H1 (cell line): Measurements from ENCODE around the gene GON4L. TPM values are rescaled to one million over a fixed set of nuclear protein-coding genes. Genes with fewer than 3 reads are reported as not detected.
"Not testable (repeated sequence)": the region's sequence is repeated elsewhere in the genome, so short reads cannot be mapped to it uniquely, and the experiment has no call there.

Source experiments
- CTCF ChIA-PET: fragments of 300-600 bp; sonication (Branson Sonifier 250); formaldehyde crosslinking; loops from one replicate; lab custom pipeline; 2021; ENCODE audit not compliant: partially characterized antibody; lab: Charles Lee
- POLR2A ChIA-PET: fragments of 300-600 bp; sonication (Branson Sonifier 250); formaldehyde crosslinking; loops from one replicate; lab custom pipeline; 2021; ENCODE audit warnings: inconsistent platforms; ENCODE audit not compliant: partially characterized antibody; lab: Charles Lee
- DNase-seq, 2 experiments: peaks; one replicate each; pipeline versions ENCODE4 v3.0.0 to v3.0.0-alpha.2; 2010 to 2022; ENCODE audit warnings: low spot score in 2 of 2, low read depth in 1 of 2, mixed read lengths in 1 of 2
- FAIRE-seq: peaks from 2 replicates; lab custom pipeline; 2011; peaks lifted over from hg19 to GRCh38; lab: Jason Lieb, UNC
- H2AFZ ChIP-seq: 2 replicates; pipeline ENCODE4 v1.8.1; 2012; ENCODE audit warnings: low read length, inconsistent platforms
- H2AK5ac ChIP-seq: 2 replicates; pipeline ENCODE4 v1.6.1; 2013; ENCODE audit warnings: low read depth, low read length
- H2BK120ac ChIP-seq: replicated peaks from 2 replicates; pipeline ENCODE3; 2013; ENCODE audit warnings: low read depth, low read length, inconsistent platforms
- H2BK12ac ChIP-seq: 2 replicates; pipeline ENCODE4 v1.6.1; 2013; ENCODE audit warnings: low read depth, low read length
- H2BK15ac ChIP-seq: 2 replicates; pipeline ENCODE4 v1.6.1; 2013; ENCODE audit warnings: low read length
- H2BK20ac ChIP-seq: 2 replicates; pipeline ENCODE4 v1.6.1; 2013; ENCODE audit warnings: low read length
- H2BK5ac ChIP-seq: 2 replicates; pipeline ENCODE4 v1.6.1; 2013; ENCODE audit warnings: low read depth, low read length
- H3K14ac ChIP-seq: 2 replicates; pipeline ENCODE4 v1.6.1; 2013; ENCODE audit warnings: inconsistent platforms; ENCODE audit not compliant: insufficient read length
- H3K18ac ChIP-seq: 2 replicates; pipeline ENCODE4 v1.6.1; 2013; ENCODE audit warnings: low read length; ENCODE audit errors: extremely low read depth
- H3K23ac ChIP-seq: 2 replicates; pipeline ENCODE4 v1.6.1; 2013; ENCODE audit warnings: inconsistent platforms; ENCODE audit not compliant: insufficient read length
- H3K23me2 ChIP-seq: 2 replicates; pipeline ENCODE4 v1.6.1; 2013; ENCODE audit warnings: low read depth, low read length
- H3K27ac ChIP-seq: 2 replicates; pipeline ENCODE4 v1.6.1; 2011; ENCODE audit warnings: low read depth, low read length, inconsistent platforms
- H3K27me3 ChIP-seq, 4 experiments: replicated peaks in 1 of 4; 1 replicate in 1 of 4; 2 replicates in 3 of 4; pipeline versions ENCODE4 v1.6.1 to v1.8.1; 2011 to 2013; ENCODE audit warnings: low read length in 3 of 4, mild to moderate bottlenecking in 3 of 4, inconsistent platforms in 2 of 4, mixed read lengths in 2 of 4, moderate library complexity in 1 of 4; ENCODE audit not compliant: control insufficient read depth in 3 of 4, insufficient read depth in 3 of 4; ENCODE audit errors: extremely low read depth in 1 of 4
- H3K36me3 ChIP-seq, 4 experiments: 2 replicates each; pipeline versions ENCODE4 v1.6.1 to v1.8.1; 2011 to 2013; ENCODE audit warnings: mild to moderate bottlenecking in 4 of 4, low read length in 3 of 4, moderate library complexity in 2 of 4, control low read depth in 1 of 4, inconsistent platforms in 1 of 4; ENCODE audit not compliant: insufficient read depth in 4 of 4, control insufficient read depth in 2 of 4
- H3K4ac ChIP-seq: replicated peaks from 2 replicates; pipeline ENCODE3; 2013; ENCODE audit warnings: low read length, low read depth, mixed read lengths, inconsistent platforms; ENCODE audit not compliant: insufficient read length
- H3K4me1 ChIP-seq, 4 experiments: replicated peaks in 1 of 4; 1 replicate in 1 of 4; 2 replicates in 3 of 4; pipeline versions ENCODE4 v1.6.1 to v1.8.1; 2011 to 2013; ENCODE audit warnings: low read length in 3 of 4, inconsistent platforms in 2 of 4, mixed read lengths in 1 of 4; ENCODE audit not compliant: insufficient read depth in 4 of 4, control insufficient read depth in 3 of 4
- H3K4me2 ChIP-seq, 2 experiments: 2 replicates each; pipeline versions ENCODE4 v1.6.1 to v1.8.1; 2011 to 2013; ENCODE audit warnings: low read depth in 2 of 2, low read length in 2 of 2, control low read depth in 1 of 2, inconsistent platforms in 1 of 2, mild to moderate bottlenecking in 1 of 2; ENCODE audit not compliant: insufficient read depth in 1 of 2
- H3K4me3 ChIP-seq, 4 experiments: fragments of 200-600, 300-600 bp in 1 of 4; sonication (generic), shearing (Covaris generic), sonication (Bioruptor Twin) in 1 of 4; 2 replicates each; pipeline versions ENCODE4 v1.5.1 to v1.8.1; 2011 to 2016; ENCODE audit warnings: low read length in 4 of 4, low read depth in 3 of 4, control low read depth in 2 of 4, inconsistent platforms in 2 of 4, mild to moderate bottlenecking in 2 of 4, mixed read lengths in 1 of 4, moderate library complexity in 1 of 4; ENCODE audit not compliant: insufficient read depth in 2 of 4; ENCODE audit errors: extremely low read depth in 1 of 4
- H3K56ac ChIP-seq: replicated peaks from 2 replicates; pipeline ENCODE3; 2013; ENCODE audit warnings: low read depth, mild to moderate bottlenecking, mixed read lengths, low read length, inconsistent platforms; ENCODE audit not compliant: insufficient read length
- H3K79me1 ChIP-seq: 2 replicates; pipeline ENCODE4 v1.6.1; 2013; ENCODE audit warnings: low read depth, low read length, control low read depth
- H3K79me2 ChIP-seq, 2 experiments: 2 replicates each; pipeline versions ENCODE4 v1.6.1 to v1.8.1; 2012 to 2013; ENCODE audit warnings: low read length in 2 of 2, mild to moderate bottlenecking in 2 of 2, inconsistent platforms in 1 of 2; ENCODE audit not compliant: insufficient read depth in 2 of 2, control insufficient read depth in 1 of 2
- H3K9ac ChIP-seq, 4 experiments: replicated peaks in 1 of 4; 1 replicate in 1 of 4; 2 replicates in 3 of 4; pipeline versions ENCODE4 v1.6.1 to v1.8.1; 2011 to 2013; ENCODE audit warnings: low read depth in 3 of 4, low read length in 3 of 4, control low read depth in 2 of 4, mild to moderate bottlenecking in 2 of 4, moderate library complexity in 2 of 4, inconsistent platforms in 1 of 4; ENCODE audit errors: extremely low read depth in 1 of 4
- H3K9me3 ChIP-seq, 2 experiments: 2 replicates each; pipeline versions ENCODE4 v1.6.1 to v1.8.1; 2012 to 2013; ENCODE audit warnings: mild to moderate bottlenecking in 2 of 2, moderate library complexity in 2 of 2, control low read depth in 1 of 2, inconsistent platforms in 1 of 2, low read depth in 1 of 2, low read length in 1 of 2, mixed read lengths in 1 of 2; ENCODE audit not compliant: insufficient read depth in 2 of 2
- H4K20me1 ChIP-seq, 2 experiments: replicated peaks in 1 of 2; 2 replicates each; pipeline versions ENCODE3 to v1.8.1; 2011 to 2013; ENCODE audit warnings: inconsistent platforms in 2 of 2, low read length in 2 of 2, mild to moderate bottlenecking in 1 of 2; ENCODE audit not compliant: insufficient read depth in 2 of 2, control insufficient read depth in 1 of 2
- H4K5ac ChIP-seq: 2 replicates; pipeline ENCODE4 v1.6.1; 2013; ENCODE audit warnings: low read length, low read depth, mixed read lengths, inconsistent platforms; ENCODE audit not compliant: insufficient read length
- H4K8ac ChIP-seq: 2 replicates; pipeline ENCODE4 v1.8.0; 2013; ENCODE audit warnings: mild to moderate bottlenecking, moderate library complexity, low read length, inconsistent platforms; ENCODE audit not compliant: insufficient read depth; ENCODE audit errors: extremely low read depth
- H4K91ac ChIP-seq: replicated peaks from 2 replicates; pipeline ENCODE3; 2013; ENCODE audit warnings: low read length, mixed read lengths, inconsistent platforms; ENCODE audit not compliant: insufficient read length
- ASH2L ChIP-seq: fragments of 200-600, 300-600 bp; sonication (generic); IDR thresholded peaks from one replicate; pipeline ENCODE4 v1.7.1; 2017; ENCODE audit warnings: low read length
- BACH1 ChIP-seq: IDR thresholded peaks from 2 replicates; pipeline ENCODE4 v1.6.1; 2012; ENCODE audit warnings: low read length, improper control_type of control experiment
- CHD2 ChIP-seq: IDR thresholded peaks from 2 replicates; pipeline ENCODE4 v1.6.1; 2012; ENCODE audit warnings: low read length, improper control_type of control experiment
- EGR1 ChIP-seq: IDR thresholded peaks from 2 replicates; pipeline ENCODE4 v1.6.1; 2011; ENCODE audit warnings: low read depth, low read length, borderline replicate concordance
- HDAC2 ChIP-seq, 2 experiments: fragments of 300-600 bp in 1 of 2; sonication (generic) in 1 of 2; IDR thresholded peaks; 2 replicates each; pipeline ENCODE4 v1.6.1; 2011 to 2012; ENCODE audit warnings: low read depth in 2 of 2, low read length in 2 of 2, mild to moderate bottlenecking in 2 of 2, moderate library complexity in 2 of 2, borderline replicate concordance in 1 of 2, inconsistent platforms in 1 of 2
- KDM4A ChIP-seq: IDR thresholded peaks from one replicate; pipeline ENCODE4 v1.7.1; 2012; ENCODE audit warnings: low read depth, mild to moderate bottlenecking, moderate library complexity, low read length, inconsistent platforms; ENCODE audit not compliant: severe bottlenecking
- PHF8 ChIP-seq: fragments of 200-600 bp; sonication (generic); conservative IDR thresholded peaks from 2 replicates; pipeline ENCODE4 v1.7.1; 2012; ENCODE audit warnings: low read depth, mild to moderate bottlenecking, inconsistent platforms, low read length, moderate library complexity
- POLR2A ChIP-seq, 2 experiments: IDR thresholded peaks; 1 replicate in 1 of 2; 2 replicates in 1 of 2; pipeline ENCODE4 v1.6.1; 2011; ENCODE audit warnings: low read depth in 2 of 2, low read length in 2 of 2, mild to moderate bottlenecking in 2 of 2; ENCODE audit errors: control extremely low read depth in 1 of 2
- SP1 ChIP-seq: IDR thresholded peaks from 2 replicates; pipeline ENCODE4 v1.6.1; 2011; ENCODE audit warnings: low read depth, low read length
- TAF1 ChIP-seq: IDR thresholded peaks from 2 replicates; pipeline ENCODE4 v1.6.1; 2011; ENCODE audit warnings: mild to moderate bottlenecking, low read depth, low read length
- TBP ChIP-seq: IDR thresholded peaks from 2 replicates; pipeline ENCODE4 v1.6.1; 2011; ENCODE audit warnings: low read depth, low read length, improper control_type of control experiment
- WGBS, 2 experiments: shearing (Covaris generic) in 1 of 2; methylation state at CpG; one replicate each; pipeline versions ENCODE4 v1.1.6 to v1.1.7; 2013 to 2015; ENCODE audit warnings: low lambda C conversion rate in 2 of 2, mixed read lengths in 2 of 2, inconsistent platforms in 1 of 2, low coverage in 1 of 2, missing lambda C conversion rate in 1 of 2; ENCODE audit not compliant: insufficient replicate concordance in 2 of 2, insufficient coverage in 1 of 2, insufficient read length in 1 of 2; ENCODE audit errors: extremely low coverage in 1 of 2, missing lambda C conversion rate in 1 of 2; 5-methylcytosine and 5-hydroxymethylcytosine counted together
- polyA plus RNA-seq, 7 experiments: library from polyadenylated mRNA; depleted of rRNA in 3 of 7; stranded (reverse) in 5 of 7; unstranded in 2 of 7; fragments of >200 nt in 5 of 7; fragments of 200-250 nt in 2 of 7; gene quantifications; 1 replicate in 5 of 7; 2 replicates in 1 of 7; 4 replicates in 1 of 7; pipeline versions ENCODE4 v1.2.1 to v1.2.3, GENCODE V29; 2011 to 2013; ENCODE audit warnings: missing spikeins in 2 of 7, mixed read lengths in 2 of 7
- total RNA-seq: library from RNA; stranded (reverse); fragmentation: NEBNext Ultra II Directional; extraction: Animal tissue kit (Norgen Biotek cat#: 25700); gene quantifications from 2 replicates; pipeline ENCODE4 v1.2.1, GENCODE V29; 2021

Gene GON4L
- total and polyA plus RNA-seq, 2 of the 8 experiments (the other 6 are each of a cell fraction or from before 2014, with no cell fraction given), result 26.2 to 52.1 TPM

- not testable (repeated sequence) for FAIRE-seq
- TF ChIP-seq SP1 (0 out of 2 replicates have a peak, but pooled peaks have one; percentile 58), TBP (peak; percentile 45; the same call in 1 of the 2 replicates), CHD2 (peak; percentile 79), BACH1 (peak; percentile 67), POLR2A (IDR thresholded peaks at IDR 0.05; ENCODE audit: control extremely low read depth in 1 of 2, low read depth in 2 of 2, low read length in 2 of 2) (peak; percentile 45 to 46; a peak in 1 of 3 replicates), EGR1 (peak; percentile 85; the same call in 1 of the 2 replicates), PHF8 (peak; percentile 66), TAF1 (peak; percentile 61), ASH2L (peak; percentile 39), HDAC2 (IDR thresholded peaks at IDR 0.05; ENCODE audit: borderline replicate concordance in 1 of 2, low read depth in 2 of 2, low read length in 2 of 2) (peak in 1 of 2 experiments; percentile 70; a peak in 2 of 4 replicates), KDM4A (peak; percentile 76)
Measured at GRCh38 chr1:155745284-155746228, 111.5 kb downstream of the GON4L start.

More at GRCh38 chr1:155745284-155746228, 111.5 kb downstream of the GON4L start:
- H3K23ac ChIP-seq, H3K27me3 ChIP-seq, H2AK5ac ChIP-seq, H3K27ac ChIP-seq, H3K4me1 ChIP-seq, POLR2A ChIA-PET, H2BK20ac ChIP-seq, H3K36me3 ChIP-seq, H2BK5ac ChIP-seq, H2BK12ac ChIP-seq, H3K14ac ChIP-seq, H3K9me3 ChIP-seq, H4K20me1 ChIP-seq, H4K91ac ChIP-seq, H2BK15ac ChIP-seq, H3K79me1 ChIP-seq, H3K23me2 ChIP-seq, H3K79me2 ChIP-seq, H3K4ac ChIP-seq, H2BK120ac ChIP-seq, H3K56ac ChIP-seq: not testable (repeated sequence)
- Histone ChIP-seq H3K4me3 (peak overlapping the region; percentile 50 to 81 (median 76)), H2AFZ (peak overlapping the region; percentile 86; the same call in 1 of the 2 replicates), H3K9ac (peak overlapping the region in 2 of 4 experiments; percentile 38 to 42; a peak in 4 of 7 replicates), H4K5ac (peak overlapping the region; percentile 29), H3K18ac (peak overlapping the region; percentile 48; the same call in 1 of the 2 replicates), H4K8ac (peak overlapping the region; percentile 62; the same call in 1 of the 2 replicates), H3K4me2 (peak overlapping the region; percentile 57 to 69)
- CTCF ChIA-PET, result interaction anchor here (0.5 to 0.9 kb wide), 3 partner anchors 17 to 148 kb away, joined by 3 to 4 read pairs (median 3); no protein-coding TSS in a partner anchor
- WGBS, 2 experiments, result 3% methylated on average over 33 of the region's 77 CpGs; no CpG with 5 or more reads in 1 of the 2 experiments
- DNase-seq, result peak; percentile 69 to 87
